CD4-positive, alpha-beta memory T cell (primary cell): Measurements from ENCODE around the gene TIMM22. TPM values are rescaled to one million over a fixed set of nuclear protein-coding genes. Genes with fewer than 3 reads are reported as not detected.

ENCODE experiments used
- CTCF ChIA-PET: fragments of 350-600 bp; sonication (Branson Sonifier 250); formaldehyde crosslinking; loops from one replicate; lab custom pipeline; 2021; ENCODE audit warnings: inconsistent platforms; ENCODE audit not compliant: partially characterized antibody; lab: Charles Lee
- POLR2A ChIA-PET: fragments of 350-600 bp; sonication (Branson Sonifier 250); formaldehyde crosslinking; loops from one replicate; lab custom pipeline; 2021; ENCODE audit not compliant: partially characterized antibody; lab: Charles Lee
- DNase-seq, 5 donors: peaks; one replicate each; pipeline versions ENCODE4 v3.0.0 to v3.0.0-alpha.2; 2020 to 2022; ENCODE audit warnings: mixed read lengths in 1 of 5
- H3K27ac ChIP-seq: one replicate; pipeline ENCODE4 v1.7.0; 2013; ENCODE audit warnings: low read depth, low read length
- H3K27me3 ChIP-seq: 2 replicates; pipeline ENCODE4 v1.7.0; 2013; ENCODE audit warnings: mild to moderate bottlenecking, low read length, moderate library complexity; ENCODE audit not compliant: insufficient read depth
- H3K36me3 ChIP-seq: 2 replicates; pipeline ENCODE4 v1.7.0; 2013; ENCODE audit warnings: mild to moderate bottlenecking, low read length, moderate library complexity; ENCODE audit not compliant: insufficient read depth
- H3K4me1 ChIP-seq: 2 replicates; pipeline ENCODE4 v1.7.0; 2013; ENCODE audit warnings: mild to moderate bottlenecking, low read length, moderate library complexity; ENCODE audit not compliant: insufficient read depth
- H3K4me3 ChIP-seq, 2 donors: one replicate each; pipeline ENCODE4 v1.7.0; 2013; ENCODE audit warnings: low read length in 2 of 2, mild to moderate bottlenecking in 1 of 2
- H3K9me3 ChIP-seq, 2 donors: one replicate each; pipeline ENCODE4 v1.7.0; 2013; ENCODE audit warnings: low read length in 2 of 2, control low read depth in 1 of 2; ENCODE audit not compliant: control insufficient read depth in 1 of 2
- H3K27ac Mint-ChIP-seq, 7 donors: one replicate each; pipeline ENCODE4 v1.8.0; 2020 to 2021; ENCODE audit warnings: mixed read lengths in 7 of 7, mild to moderate bottlenecking in 6 of 7, inconsistent platforms in 3 of 7, moderate library complexity in 3 of 7
- H3K27me3 Mint-ChIP-seq, 2 donors: one replicate each; pipeline ENCODE4 v1.8.0; 2020 to 2021; ENCODE audit warnings: mixed read lengths in 2 of 2
- H3K36me3 Mint-ChIP-seq, 2 donors: one replicate each; pipeline ENCODE4 v1.8.0; 2020 to 2021; ENCODE audit warnings: mixed read lengths in 2 of 2, inconsistent platforms in 1 of 2, mild to moderate bottlenecking in 1 of 2
- H3K4me1 Mint-ChIP-seq, 4 donors: one replicate each; pipeline ENCODE4 v1.8.0; 2020 to 2021; ENCODE audit warnings: mixed read lengths in 4 of 4, mild to moderate bottlenecking in 1 of 4
- H3K4me3 Mint-ChIP-seq, 8 donors: one replicate each; pipeline ENCODE4 v1.8.0; 2020 to 2021; ENCODE audit warnings: mixed read lengths in 8 of 8, mild to moderate bottlenecking in 7 of 8, moderate library complexity in 6 of 8, inconsistent platforms in 3 of 8
- H3K9me3 Mint-ChIP-seq, 8 donors: one replicate each; pipeline ENCODE4 v1.8.0; 2020 to 2021; ENCODE audit warnings: mixed read lengths in 8 of 8, mild to moderate bottlenecking in 5 of 8, inconsistent platforms in 3 of 8, moderate library complexity in 1 of 8
- intact Hi-C: fragments of 100-400 bp; cut with micrococcal nuclease; formaldehyde crosslinking; loops from one replicate; pipeline ENCODE4 v1.15.1; 2023
- polyA plus RNA-seq, 2 donors: library from polyadenylated mRNA; unstranded; fragments of 300-500 nt; fragmentation: Illumina TruSeq; gene quantifications; one replicate each; pipeline ENCODE4 v1.2.3, GENCODE V29; 2021
- total RNA-seq, 2 experiments: library from RNA; stranded (reverse); gene quantifications; one replicate each; pipeline ENCODE4 v1.2.3, GENCODE V29; 2021

The TIMM22 gene
- total and polyA plus RNA-seq, 4 experiments from 2014 or later = 12.3 to 26.3 (median 18.1) TPM

DNA sequence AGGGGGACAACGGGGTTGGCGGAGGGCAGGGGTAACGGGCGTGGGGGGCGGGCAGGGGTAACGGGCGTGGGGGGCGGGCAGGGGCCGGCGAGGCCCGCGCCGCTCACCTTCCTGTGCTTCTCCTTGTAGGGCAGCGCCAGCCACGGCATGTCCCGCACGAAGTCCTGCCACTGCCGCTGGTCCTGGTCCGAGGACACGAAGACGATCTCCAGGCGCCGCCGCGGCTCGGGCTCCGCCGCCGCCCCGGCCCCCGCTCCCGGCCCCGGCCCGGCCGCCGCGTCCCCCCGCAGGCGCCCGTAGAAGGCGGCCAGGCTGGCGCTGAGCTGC, 17.8 kb upstream of the TIMM22 start:
- CTCF ChIA-PET = interaction anchor here (2.8 to 3.4 kb wide), 2 partner anchors 18 to 101 kb away, joined by 30 to 65 read pairs; partner anchors contain the start of gene TIMM22
- H3K36me3 Mint-ChIP-seq = no peaks in the 10 kb centered on the region
- no peak overlapping the region for H3K27ac Mint-ChIP-seq
- H3K4me1 Mint-ChIP-seq = peaks cover 7 to 21% (median 15%) of the 10 kb centered on the region in 4 donors
- peaks cover 0 to 2% (median 0%) of the 10 kb centered on the region in 8 donors for H3K9me3 Mint-ChIP-seq
- Histone ChIP-seq H3K9me3 (no peaks in the 10 kb centered on the region), H3K27me3 (peaks cover 14% of the 10 kb centered on the region), H3K27ac (no peak overlapping the region), H3K4me1 (peaks cover 20% of the 10 kb centered on the region), H3K4me3 (peak overlapping the region in 1 of 2 donors; percentile 43), H3K36me3 (no peaks in the 10 kb centered on the region)
- intact Hi-C loops = no loop called here
- POLR2A ChIA-PET = interaction anchor here (0.9 to 2.8 kb wide), 4 partner anchors 18 to 197 kb away, joined by 4 to 41 read pairs (median 19); partner anchors contain the start of genes GLOD4, MRM3 and TIMM22
- no peak for DNase-seq
- H3K27me3 Mint-ChIP-seq = peaks cover 22 to 28% of the 10 kb centered on the region in 2 donors
- H3K4me3 Mint-ChIP-seq = no peak overlapping the region

DNA sequence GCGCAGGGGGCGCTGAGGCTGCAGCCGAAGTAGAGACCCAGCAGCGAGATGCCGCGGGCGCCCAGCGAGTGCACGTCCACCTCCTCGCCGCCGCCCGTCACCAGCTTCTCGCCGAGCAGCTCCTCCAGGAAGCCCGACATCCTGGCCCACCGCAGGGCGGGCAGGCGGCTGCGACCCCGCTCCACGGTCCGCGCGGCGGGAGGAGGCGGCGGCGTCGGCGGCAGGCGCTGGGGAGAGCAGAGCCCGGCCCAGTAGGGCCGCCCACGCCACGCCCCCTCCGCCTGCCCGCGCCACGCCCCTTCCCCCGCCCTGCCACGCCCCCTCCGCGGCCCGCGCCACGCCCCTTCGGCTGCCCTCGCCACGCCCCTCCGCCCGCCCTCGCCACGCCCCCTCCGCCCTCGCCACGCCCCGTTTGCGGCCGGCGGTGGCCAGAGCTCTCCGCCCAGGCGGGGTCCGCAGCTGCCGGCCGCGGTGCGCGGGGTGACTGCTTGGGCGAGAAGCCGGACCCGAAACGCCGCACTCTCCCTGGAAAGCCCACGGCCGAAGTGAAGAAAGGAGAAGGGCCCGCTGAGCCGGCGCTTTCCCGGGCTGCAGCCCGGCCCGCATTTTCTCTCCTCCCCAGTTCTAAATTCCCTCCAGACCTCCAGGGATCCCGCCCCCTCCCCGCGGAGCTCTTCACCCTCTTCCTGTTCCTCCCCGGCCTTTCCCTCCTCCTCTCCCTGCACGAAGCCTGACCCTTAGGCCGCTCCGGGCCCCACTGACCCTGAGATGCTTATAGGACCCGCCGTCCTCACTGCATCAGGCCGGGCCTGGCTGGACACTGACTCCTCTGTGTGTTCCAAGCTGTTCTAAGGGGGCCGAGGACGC, 17.2 kb upstream of the TIMM22 start, which contains the start of gene NXN:
TSS of gene NXN (minus strand) at position 238 of the 867 bp plus-strand sequence.
- peak within 1 kb of the TSS in 1 of 2 donors; percentile 45 for H3K4me3 ChIP-seq
- no peaks in the 10 kb centered on the region for H3K36me3 Mint-ChIP-seq
- CTCF ChIA-PET = interaction anchor here (1.1 to 3.4 kb wide), 10 partner anchors 9 to 568 kb away, joined by 4 to 65 read pairs (median 8); partner anchors contain the start of genes TIMM22 and VPS53
- intact Hi-C loops = loop anchor here (2.0 kb wide), 2 partner anchors 265 to 569 kb away; partner anchors contain the start of gene VPS53
- no peaks in the 10 kb centered on the region for H3K9me3 ChIP-seq
- H3K36me3 ChIP-seq = no peaks in the 10 kb centered on the region
- peaks cover 14% of the 10 kb centered on the region for H3K27me3 ChIP-seq
- peak within 1 kb of the TSS; percentile 37 for H3K27ac ChIP-seq
- H3K9me3 Mint-ChIP-seq = peaks cover 0 to 2% (median 0%) of the 10 kb centered on the region in 8 donors
- peaks cover 20% of the 10 kb centered on the region for H3K4me1 ChIP-seq
- peaks cover 19 to 25% of the 10 kb centered on the region in 2 donors for H3K27me3 Mint-ChIP-seq
- H3K27ac Mint-ChIP-seq = peak within 1 kb of the TSS in 4 of 7 donors; percentile 30 to 93 (median 65)
- POLR2A ChIA-PET = interaction anchor here (0.9 to 2.8 kb wide), 5 partner anchors 17 to 198 kb away, joined by 4 to 41 read pairs (median 14); partner anchors contain the start of genes GLOD4, MRM3 and TIMM22
- DNase-seq = peak; percentile 79 to 88 (median 83)
- H3K4me1 Mint-ChIP-seq = peaks cover 7 to 21% (median 15%) of the 10 kb centered on the region in 4 donors
- H3K4me3 Mint-ChIP-seq = peak within 1 kb of the TSS; percentile 73 to 89 (median 85)

DNA sequence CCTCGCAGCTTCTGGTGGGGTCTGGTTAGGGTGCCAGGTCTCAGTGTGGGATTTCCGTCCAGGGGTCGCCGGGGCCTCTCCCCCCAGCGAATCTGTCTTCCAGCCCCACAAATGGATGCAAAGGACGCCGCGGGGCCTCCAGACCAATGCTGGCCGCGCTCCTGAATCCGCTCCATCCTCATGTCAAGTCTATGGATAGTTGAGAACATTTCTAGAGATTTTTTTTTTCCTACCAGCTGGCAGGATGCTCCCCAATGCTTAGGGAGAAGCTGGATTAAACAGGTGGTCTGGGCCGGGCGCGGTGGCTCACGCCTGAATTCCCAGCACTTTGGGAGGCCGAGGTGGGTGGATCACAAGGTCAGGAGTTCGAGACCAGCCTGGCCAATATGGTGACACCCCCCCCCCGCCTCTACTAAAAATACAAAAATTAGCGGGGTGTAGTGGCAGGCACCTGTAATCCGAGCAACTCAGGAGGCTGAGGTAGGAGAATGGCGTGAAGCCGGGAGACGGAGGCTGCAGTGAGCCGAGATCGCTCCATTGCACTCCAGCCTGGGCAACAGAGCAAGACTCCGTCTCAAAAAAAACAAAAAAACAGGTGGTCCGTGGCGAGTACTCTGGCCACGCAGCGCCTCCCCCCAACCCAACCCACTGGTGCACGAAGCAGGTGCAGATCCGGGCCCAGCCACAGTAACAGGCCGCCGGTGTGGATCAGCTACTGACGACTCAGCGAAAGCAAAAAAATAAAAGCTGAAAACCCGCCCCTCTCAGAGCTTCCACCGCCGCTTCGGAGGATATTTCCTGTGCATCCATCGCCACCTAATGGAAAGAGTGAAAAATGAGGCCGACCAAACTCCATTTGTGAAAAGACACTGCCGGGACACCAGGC, 16.3 kb upstream of the TIMM22 start:
- H3K9me3 ChIP-seq = no peaks in the 10 kb centered on the region
- H3K4me1 ChIP-seq = peaks cover 20% of the 10 kb centered on the region
- H3K4me1 Mint-ChIP-seq = peaks cover 7 to 21% (median 15%) of the 10 kb centered on the region in 4 donors
- H3K4me3 ChIP-seq = peak overlapping the region in 1 of 2 donors; percentile 45
- no peaks in the 10 kb centered on the region for H3K36me3 ChIP-seq
- ChIA-PET POLR2A (interaction anchor here (0.7 to 2.8 kb wide), 9 partner anchors 16 to 569 kb away, joined by 3 to 41 read pairs (median 3); partner anchors contain the start of genes GEMIN4, GLOD4, MRM3 and TIMM22), CTCF (interaction anchor here (0.7 to 3.4 kb wide), 31 partner anchors 8 to 593 kb away, joined by 3 to 65 read pairs (median 4); partner anchors contain the start of genes GLOD4, MRM3, TIMM22 and VPS53)
- peak overlapping the region; percentile 24 to 93 (median 82) for H3K27ac Mint-ChIP-seq
- peak; percentile 83 to 90 (median 88) for DNase-seq
- H3K27ac ChIP-seq = peak overlapping the region; percentile 37
- H3K36me3 Mint-ChIP-seq = no peaks in the 10 kb centered on the region
- peaks cover 14% of the 10 kb centered on the region for H3K27me3 ChIP-seq
- H3K9me3 Mint-ChIP-seq = peaks cover 0 to 2% (median 0%) of the 10 kb centered on the region in 8 donors
- H3K4me3 Mint-ChIP-seq = peak overlapping the region; percentile 73 to 89 (median 85)
- peaks cover 19 to 23% of the 10 kb centered on the region in 2 donors for H3K27me3 Mint-ChIP-seq
- intact Hi-C loops = loop anchor here (1.0 to 2.0 kb wide), 6 partner anchors 16 to 570 kb away; partner anchors contain the start of genes GEMIN4 and VPS53

DNA sequence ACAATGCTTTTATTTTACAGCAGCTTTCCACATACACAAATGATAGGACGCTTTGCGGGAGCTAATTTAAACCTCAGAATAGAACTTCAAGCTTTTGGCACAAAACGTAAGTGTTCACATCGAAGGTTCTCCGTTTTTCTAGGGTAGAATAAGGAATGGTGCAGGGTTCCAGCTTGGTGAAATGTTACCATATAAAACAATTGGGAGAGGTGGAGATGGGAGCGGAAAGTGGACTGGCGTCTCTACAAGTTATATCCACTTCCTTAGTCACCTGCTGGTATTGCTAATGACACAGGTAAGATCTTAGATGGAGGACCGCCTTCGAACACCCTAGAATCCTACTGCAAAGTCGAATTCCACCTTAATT, 15.7 kb upstream of the TIMM22 start:
- intact Hi-C loops = loop anchor here (1.0 to 2.0 kb wide), 6 partner anchors 15 to 570 kb away; partner anchors contain the start of genes GEMIN4 and VPS53
- Histone ChIP-seq H3K4me1 (peaks cover 20% of the 10 kb centered on the region), H3K36me3 (no peaks in the 10 kb centered on the region), H3K4me3 (no peak overlapping the region), H3K27ac (no peak overlapping the region), H3K27me3 (peaks cover 14% of the 10 kb centered on the region), H3K9me3 (no peaks in the 10 kb centered on the region)
- Mint-ChIP-seq H3K27ac (peak overlapping the region in 6 of 7 donors; percentile 24 to 93 (median 82)), H3K27me3 (peaks cover 18 to 19% of the 10 kb centered on the region in 2 donors), H3K36me3 (no peaks in the 10 kb centered on the region), H3K4me3 (peak overlapping the region in 7 of 8 donors; percentile 81 to 89 (median 86)), H3K4me1 (peaks cover 7 to 21% (median 15%) of the 10 kb centered on the region in 4 donors), H3K9me3 (peaks cover 0 to 2% (median 0%) of the 10 kb centered on the region in 8 donors)
- CTCF ChIA-PET = interaction anchor here (0.7 to 3.4 kb wide), 31 partner anchors 8 to 594 kb away, joined by 3 to 65 read pairs (median 4); partner anchors contain the start of genes GLOD4, MRM3, TIMM22 and VPS53
- POLR2A ChIA-PET = interaction anchor here (0.7 to 2.8 kb wide), 8 partner anchors 15 to 569 kb away, joined by 3 to 41 read pairs (median 3); partner anchors contain the start of genes GEMIN4, GLOD4, MRM3 and TIMM22
- no peak for DNase-seq

DNA sequence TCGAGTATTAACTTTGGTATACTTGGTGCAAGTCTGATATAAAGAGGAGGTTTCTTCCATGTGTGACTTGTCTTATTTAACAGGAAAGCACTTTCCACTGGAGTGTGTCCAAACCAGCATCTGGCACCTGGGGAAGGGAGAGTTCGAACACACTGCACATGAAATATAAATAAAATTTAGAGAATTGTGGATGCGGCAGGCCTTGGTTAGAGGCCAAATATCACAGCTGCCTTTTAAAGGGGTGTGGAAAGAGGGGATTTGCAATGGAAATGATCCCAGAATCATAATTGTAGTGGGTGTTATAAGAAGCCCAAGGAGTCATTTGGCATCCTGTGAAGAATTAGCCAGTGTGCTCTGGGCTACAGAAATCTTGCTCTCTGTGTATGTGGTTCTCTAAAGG, 13.0 kb upstream of the TIMM22 start:
- Mint-ChIP-seq H3K36me3 (no peaks in the 10 kb centered on the region), H3K4me3 (no peak overlapping the region), H3K27ac (peak overlapping the region in 1 of 7 donors; percentile 53), H3K9me3 (peaks cover 0 to 2% (median 0%) of the 10 kb centered on the region in 8 donors), H3K27me3 (no peaks in the 10 kb centered on the region), H3K4me1 (peaks cover 4 to 14% (median 9%) of the 10 kb centered on the region in 4 donors)
- ChIA-PET POLR2A (no interaction called here), CTCF (no interaction called here)
- no peaks in the 10 kb centered on the region for H3K36me3 ChIP-seq
- intact Hi-C loops = no loop called here
- peaks cover 10% of the 10 kb centered on the region for H3K4me1 ChIP-seq
- no peak overlapping the region for H3K4me3 ChIP-seq
- DNase-seq = no peak
- no peak overlapping the region for H3K27ac ChIP-seq
- H3K9me3 ChIP-seq = no peaks in the 10 kb centered on the region
- H3K27me3 ChIP-seq = no peaks in the 10 kb centered on the region

DNA sequence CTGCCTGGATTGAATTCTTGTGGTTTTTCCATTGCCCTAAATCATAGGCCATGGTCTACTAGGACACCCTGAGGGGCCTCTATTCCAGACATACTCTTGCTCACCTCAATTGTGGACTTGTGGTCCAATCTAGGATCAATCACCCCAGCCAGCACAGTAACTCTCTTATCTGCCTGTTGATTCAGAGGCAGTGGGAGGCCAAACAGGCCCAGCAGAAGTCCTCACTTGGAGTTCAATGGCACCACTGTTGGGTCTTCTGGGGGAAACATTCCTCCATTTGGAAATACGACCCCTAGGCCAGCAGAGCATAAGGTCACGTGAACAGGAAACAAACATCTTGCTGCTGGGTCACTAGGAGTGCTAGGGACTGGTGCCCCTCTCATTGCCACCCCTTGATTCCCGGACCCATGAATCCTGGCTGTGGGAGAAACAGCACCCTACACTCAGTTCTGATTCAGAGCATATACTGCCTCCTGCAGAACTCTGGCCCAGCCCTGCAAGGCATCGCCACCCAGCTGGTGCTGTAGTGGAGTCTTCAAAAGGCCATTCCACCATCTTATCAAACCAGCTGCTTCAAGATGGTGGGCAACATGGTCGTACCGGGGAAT, 10.5 kb upstream of the TIMM22 start:
- H3K4me1 ChIP-seq = no peaks in the 10 kb centered on the region

More for the DNA sequence above, 10.5 kb upstream of the TIMM22 start:
- Mint-ChIP-seq H3K9me3 (peaks cover 0 to 4% (median 0%) of the 10 kb centered on the region in 8 donors), H3K27me3 (no peaks in the 10 kb centered on the region), H3K36me3 (no peaks in the 10 kb centered on the region), H3K4me1 (no peaks in the 10 kb centered on the region), H3K27ac (no peak overlapping the region), H3K4me3 (no peak overlapping the region)
- Histone ChIP-seq H3K27me3 (no peaks in the 10 kb centered on the region), H3K9me3 (no peaks in the 10 kb centered on the region), H3K36me3 (no peaks in the 10 kb centered on the region), H3K4me3 (no peak overlapping the region), H3K27ac (no peak overlapping the region)
- CTCF ChIA-PET = no interaction called here
- POLR2A ChIA-PET = no interaction called here
- no peak for DNase-seq
- intact Hi-C loops = no loop called here
